NCI-H1694 treated with DMSO at 0.1 percent for 48 hours (cell line): Measurements from ENCODE around the gene GAL.

ENCODE experiments used
- DNase-seq: peaks from one replicate; lab custom pipeline; 2025; lab: John Stamatoyannopoulos, UW

GAL gene

DNA sequence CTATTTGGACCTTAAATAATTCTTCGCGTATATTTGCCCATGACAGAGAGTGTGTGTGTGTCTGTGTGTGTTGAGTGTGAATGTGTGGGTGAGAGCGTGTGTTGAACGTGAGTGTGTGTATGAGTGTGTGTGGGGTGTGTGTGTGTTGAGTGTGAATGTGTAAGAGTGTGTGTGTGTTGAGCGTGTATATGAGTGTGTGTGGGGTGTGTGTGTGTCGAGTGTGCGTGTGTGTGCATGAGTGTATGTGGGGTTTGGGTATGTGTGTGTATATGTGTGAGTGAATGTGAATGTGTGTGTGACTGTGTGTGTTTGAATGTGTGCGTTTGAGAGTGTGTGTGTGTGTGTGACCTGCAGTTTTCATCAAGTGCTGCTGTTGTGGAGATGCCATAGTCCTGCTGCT lies 26.8 kb downstream of the GAL start:
- no peak for DNase-seq

DNA sequence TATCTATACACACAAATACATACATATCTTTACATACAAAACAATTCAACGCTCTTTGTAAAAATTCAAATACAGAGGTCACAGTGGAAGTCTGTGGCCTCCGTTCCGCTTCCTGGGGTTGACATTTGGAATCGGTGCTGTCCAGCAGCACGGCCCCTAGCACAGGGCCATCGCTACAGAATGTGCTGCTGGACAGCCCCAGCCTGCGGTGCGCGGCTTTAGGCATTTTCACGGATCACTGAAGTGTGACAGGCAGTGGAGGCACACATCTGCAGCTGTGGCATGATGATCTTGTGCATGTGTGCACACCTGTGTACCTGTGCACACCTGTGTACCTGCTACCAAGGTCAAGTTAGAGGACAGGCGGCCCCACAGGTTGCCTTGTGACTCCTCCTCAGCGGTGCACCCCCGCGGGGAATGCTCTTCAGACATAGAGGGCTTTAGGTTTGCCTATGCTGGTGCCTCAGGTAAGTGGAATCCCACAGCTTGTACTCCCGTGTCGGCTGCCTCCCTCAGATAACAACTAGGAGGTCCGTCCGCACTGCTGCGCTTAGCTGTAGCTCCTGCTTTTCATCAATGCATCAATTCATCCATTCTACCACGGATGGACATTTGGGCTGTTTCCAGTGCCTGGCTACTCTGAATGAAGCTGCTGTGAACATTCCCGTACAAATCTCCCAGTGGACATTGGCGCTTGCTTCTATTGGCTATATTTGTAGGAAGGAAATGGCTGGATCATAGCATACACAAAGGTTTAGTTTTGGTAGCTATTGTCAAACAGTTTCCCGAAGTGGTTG lies 29.9 kb downstream of the GAL start:
- no peak for DNase-seq

DNA sequence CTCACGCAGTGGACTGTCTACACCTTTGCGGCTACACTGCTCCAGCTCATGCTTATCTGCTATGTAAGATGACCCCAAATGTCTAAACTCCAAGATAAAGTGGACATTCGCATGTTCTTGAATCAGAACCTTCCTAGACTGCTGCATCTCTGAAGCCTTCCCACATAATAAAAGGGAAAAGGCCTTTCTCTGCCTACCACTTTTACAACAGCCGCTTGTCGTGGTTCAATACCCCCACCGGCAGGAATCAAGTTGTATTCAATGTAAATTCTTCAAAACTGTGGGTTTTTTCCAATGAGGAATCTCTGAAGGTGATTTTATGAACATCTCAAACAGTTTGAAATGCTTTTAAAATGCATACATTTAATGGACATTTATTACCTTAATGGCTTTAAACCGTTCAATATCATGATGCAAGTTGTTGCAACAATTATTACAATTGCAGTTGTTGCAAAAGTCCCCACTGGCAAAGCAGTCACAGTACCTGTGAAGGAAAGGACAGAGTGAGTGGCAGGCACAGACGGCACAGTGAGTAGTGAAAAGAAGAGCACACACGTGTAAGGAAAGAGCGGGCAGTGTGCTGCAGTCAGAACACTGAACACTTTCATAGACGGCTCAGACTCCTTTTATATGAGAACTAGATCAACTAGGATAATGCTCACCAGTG lies 31.2 kb downstream of the GAL start:
- DNase-seq = no peak

DNA sequence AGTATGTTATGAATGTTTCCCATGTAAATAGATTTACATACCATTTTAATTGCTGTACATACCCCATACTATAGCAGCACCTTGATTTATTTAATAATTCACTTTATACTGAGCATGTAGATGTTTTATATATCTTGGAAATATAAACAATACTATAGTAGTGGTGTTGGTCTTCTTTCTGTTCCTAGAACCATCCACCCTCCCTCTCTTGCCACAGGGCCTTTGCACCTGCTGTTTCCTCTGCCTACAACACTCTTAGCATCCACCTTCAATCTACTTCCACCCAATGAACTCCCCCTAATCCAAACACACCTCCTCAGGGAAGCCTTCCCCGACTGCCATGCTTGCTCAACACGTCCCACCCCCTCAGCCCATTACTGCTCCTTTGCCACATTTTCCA lies 36.7 kb downstream of the GAL start:
- no peak for DNase-seq

DNA sequence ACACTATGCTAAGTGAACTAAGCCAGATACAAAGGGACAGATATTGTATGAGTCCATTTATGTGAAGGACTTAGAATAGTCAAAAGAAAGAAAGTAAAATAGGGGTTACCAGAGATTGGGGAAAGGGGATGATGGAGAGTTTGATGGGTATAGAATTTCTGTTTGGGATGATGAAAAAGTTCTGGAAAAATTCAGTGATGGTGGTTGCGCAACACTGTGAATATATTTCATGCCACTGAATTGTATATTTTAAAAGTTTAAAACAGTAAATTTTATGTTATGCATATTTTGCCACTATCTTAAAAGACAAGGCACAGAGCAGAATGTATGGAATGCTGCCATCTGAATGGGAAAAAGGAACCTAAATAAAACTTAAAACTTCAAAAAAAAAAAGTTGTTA lies 37.8 kb downstream of the GAL start:
- no peak for DNase-seq

DNA sequence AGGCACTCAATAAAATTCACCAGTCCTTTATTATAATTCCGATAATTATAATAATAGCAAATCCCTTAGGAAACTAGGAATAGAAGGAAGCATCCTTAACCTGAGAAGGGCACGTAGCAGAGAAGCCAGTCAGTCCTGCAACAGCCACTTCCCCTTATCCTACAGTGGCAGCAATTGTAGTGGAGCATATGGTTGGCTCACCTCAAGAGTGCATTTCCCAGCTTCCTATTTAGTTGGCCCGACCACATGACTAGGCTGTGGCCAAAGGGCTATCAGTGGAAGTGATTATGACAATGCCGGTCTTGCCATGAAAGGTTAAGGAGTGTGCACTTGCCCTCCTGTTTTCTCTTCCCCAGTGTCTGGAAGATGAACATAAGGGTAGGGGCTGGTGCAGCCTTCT lies 39.9 kb downstream of the GAL start:
- DNase-seq = no peak

DNA sequence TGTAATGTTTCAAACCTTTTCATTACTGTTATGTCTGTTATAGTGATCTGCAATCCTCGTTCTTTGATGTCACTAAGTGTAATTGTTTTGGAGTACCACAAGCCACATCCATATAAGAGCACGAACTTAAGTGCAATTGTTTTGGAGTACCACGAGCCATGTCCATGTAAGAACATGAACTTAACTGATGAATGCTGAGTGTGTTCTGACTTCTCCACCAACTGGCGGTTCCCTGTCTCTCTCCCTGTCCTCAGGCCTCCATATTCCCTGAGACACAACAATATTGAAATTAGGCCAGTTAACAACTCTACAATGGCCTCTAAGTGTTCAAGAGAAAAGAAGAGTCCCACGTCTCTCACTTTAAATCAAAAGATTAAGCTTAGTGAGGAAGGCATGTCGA lies 43.4 kb downstream of the GAL start:
- DNase-seq = no peak

DNA sequence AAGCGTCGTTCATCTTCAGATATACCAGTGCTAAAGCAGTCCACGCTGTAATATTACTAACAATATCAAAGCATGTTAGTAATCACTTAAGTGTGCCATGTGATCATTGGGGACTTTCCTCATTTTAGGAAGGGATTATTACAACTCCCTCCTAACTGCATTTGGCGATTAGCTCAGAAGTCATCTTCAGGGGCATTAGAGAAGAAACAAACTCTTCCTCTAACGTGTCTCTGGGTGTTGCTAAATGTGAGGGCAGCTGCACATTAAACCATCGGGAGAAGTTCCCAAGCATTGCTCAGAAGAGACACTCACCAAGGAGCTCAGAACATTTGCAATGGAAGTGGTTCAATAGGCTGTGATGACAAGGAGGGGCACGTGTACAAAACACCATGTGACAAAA lies 49.8 kb downstream of the GAL start:
- DNase-seq = no peak

DNA sequence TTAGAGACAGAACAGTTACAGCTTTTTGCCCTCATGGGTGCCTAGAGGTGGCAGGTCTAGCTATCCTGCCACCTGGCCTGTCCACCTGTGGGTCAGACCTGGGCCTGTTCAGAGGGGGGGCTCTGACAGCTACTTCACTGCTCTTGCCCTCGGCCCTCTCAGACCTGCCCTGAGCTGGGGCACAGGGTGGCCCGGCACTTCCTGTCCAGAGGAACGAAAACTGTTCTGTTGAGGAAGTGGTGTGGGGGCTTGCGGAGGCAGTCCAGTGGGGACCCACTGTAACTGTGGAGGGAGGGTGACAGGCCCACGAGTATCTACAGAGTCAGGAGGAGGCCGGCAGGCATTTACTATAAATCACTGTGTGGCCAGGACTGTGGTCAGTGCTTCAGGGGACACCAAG lies 50.8 kb downstream of the GAL start:
- no peak for DNase-seq

DNA sequence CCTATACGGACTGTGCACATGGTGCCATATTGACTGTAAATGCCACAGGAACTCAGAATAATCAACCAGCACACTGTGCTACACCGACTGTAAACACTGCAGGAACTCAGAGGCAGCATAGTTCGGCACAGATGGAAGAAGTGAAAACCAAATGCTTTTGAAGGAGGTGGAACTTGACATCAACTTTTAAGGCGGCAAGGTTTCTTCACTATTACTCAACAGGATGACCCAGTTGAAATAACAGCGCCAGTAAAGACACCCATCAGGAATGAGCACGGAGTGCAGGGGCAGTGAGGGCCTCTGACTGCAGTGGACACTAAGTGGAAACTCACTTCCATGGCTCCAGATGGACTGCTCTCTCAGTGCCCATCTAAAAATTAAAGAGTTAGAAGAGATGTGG lies 51.3 kb downstream of the GAL start:
- no peak for DNase-seq
